Neural progenitor cell (in vitro differentiated cells): ENCODE data around the gene PTGER3.

Source experiments
- EZH2 ChIP-seq: fragments of 200-600 bp; sonication (generic); IDR thresholded peaks from 2 replicates; pipeline ENCODE4 v1.6.1; 2017; ENCODE audit warnings: antibody characterized with exemption, mild to moderate bottlenecking, moderate library complexity
- EZH2phosphoT487 ChIP-seq: fragments of 200-600 bp; sonication (generic); IDR thresholded peaks from 2 replicates; pipeline ENCODE4 v1.6.1; 2017; ENCODE audit warnings: antibody characterized with exemption
- TF ChIP-seq, protein P1 (sequence below): fragments of 200-600 bp; sonication (generic); IDR thresholded peaks from 2 replicates; pipeline ENCODE4 v1.5.1; 2017; ENCODE audit warnings: antibody characterized with exemption, mild to moderate bottlenecking

DNA sequence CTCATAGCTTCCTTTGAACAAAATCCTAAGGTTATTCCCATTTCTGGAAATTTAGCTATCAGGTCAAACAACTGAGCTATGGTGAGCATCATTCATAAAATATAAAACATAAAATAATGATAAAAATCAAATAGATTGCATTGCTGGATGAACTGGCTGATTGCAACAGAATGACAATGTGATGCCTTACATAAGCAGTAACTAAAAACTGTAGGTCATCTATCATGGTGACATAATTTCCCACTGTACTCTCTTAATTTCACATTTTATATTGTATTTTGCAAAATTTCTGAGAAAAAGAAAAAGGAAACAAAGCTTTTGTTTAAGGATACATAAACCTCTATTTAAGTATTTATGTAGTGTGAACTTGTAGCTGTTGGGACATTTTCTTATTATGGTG, 4.6 kb downstream of the PTGER3 start:
- TF ChIP-seq, protein P1, sequence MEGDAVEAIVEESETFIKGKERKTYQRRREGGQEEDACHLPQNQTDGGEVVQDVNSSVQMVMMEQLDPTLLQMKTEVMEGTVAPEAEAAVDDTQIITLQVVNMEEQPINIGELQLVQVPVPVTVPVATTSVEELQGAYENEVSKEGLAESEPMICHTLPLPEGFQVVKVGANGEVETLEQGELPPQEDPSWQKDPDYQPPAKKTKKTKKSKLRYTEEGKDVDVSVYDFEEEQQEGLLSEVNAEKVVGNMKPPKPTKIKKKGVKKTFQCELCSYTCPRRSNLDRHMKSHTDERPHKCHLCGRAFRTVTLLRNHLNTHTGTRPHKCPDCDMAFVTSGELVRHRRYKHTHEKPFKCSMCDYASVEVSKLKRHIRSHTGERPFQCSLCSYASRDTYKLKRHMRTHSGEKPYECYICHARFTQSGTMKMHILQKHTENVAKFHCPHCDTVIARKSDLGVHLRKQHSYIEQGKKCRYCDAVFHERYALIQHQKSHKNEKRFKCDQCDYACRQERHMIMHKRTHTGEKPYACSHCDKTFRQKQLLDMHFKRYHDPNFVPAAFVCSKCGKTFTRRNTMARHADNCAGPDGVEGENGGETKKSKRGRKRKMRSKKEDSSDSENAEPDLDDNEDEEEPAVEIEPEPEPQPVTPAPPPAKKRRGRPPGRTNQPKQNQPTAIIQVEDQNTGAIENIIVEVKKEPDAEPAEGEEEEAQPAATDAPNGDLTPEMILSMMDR = no peak
- TF ChIP-seq EZH2 (no peak), EZH2phosphoT487 (no peak)
